ENCODE measurements around the gene SYNPR.
"Not testable (repeated sequence)": the region's sequence is repeated elsewhere in the genome, so short reads cannot be mapped to it uniquely, and the experiment has no call there.

The SYNPR gene

DNA sequence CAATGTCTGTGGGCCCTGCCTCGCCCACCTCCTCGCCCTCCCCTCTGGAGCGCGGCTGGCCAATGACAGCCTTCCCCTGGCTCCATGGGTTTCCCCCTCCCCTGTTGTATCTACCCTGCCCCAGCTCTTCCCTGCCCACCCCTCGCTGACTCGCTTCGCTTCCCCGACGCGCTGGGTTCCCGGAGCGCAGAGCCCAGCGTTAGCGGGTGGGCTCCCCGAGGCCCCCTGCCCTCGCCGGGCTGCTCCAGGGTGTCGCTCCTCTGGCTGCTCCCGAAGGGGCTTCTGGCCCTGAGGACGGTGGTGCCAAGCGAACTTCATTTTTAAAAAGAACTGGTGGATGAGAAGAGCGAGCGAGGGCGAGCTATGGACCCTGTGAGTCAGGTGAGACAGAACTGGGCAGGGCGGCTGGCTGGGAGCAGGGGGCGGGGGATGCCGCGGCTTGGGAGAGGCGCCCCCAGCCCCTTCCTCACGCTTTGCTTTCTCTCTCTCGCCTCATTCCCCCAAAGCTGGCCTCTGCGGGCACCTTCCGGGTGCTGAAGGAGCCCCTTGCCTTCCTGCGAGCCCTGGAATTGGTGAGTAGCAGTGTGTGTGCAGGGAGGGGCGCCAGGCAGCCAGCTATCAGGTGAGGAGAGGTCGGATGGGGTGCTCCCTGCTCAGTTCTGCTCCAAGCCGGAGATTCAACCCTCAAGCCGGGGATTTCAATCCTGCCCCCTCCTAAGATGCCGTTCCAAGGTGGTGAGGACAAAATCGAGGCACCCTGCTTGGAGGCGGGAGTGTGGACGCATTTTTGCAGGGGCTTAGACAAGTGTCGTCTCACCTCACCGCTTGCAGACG is at the start of gene SYNPR:
Gene SYNPR (plus strand): TSS at position 138 of the 834 bp plus-strand sequence.
- no peak for FAIRE-seq

DNA sequence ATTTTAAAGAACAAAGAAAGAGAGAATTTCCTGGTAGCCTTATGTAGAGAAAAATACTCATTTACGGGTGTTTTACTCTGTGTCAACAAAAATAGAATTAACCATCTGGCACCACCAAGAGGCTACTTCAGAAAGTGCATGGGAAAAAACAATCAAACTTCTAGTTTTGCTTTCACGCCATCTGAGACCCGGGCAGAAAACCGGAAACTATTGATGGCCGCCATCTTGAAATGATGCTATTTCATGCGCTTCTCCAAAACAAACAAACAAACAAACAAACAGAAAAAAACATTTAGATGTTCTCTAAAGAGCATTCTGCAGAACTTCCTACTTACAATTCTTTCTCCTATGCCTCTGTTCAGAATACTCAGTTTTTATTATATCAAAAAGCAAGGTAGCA is 49.4 kb upstream of the SYNPR start:
- peak; percentile 93 for FAIRE-seq

DNA sequence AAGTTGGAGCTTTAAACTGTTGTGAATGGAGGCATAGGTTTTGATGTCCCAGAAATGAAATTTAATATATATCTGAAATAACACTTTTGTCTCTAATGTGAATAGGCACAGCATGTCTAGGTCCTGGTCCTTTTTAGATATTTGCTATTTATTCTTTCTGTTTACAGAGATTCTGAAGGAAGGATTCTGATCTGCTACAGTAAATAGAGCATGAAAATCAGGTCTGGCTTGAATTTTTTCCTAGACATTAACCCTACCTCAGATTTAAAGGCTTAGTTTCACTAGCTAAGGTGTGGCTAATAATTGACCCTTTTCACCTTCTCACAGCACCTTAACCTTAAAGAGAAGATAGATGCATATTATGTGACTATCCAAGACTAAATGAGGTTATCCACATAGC is 48.0 kb upstream of the SYNPR start:
- FAIRE-seq = no peak

DNA sequence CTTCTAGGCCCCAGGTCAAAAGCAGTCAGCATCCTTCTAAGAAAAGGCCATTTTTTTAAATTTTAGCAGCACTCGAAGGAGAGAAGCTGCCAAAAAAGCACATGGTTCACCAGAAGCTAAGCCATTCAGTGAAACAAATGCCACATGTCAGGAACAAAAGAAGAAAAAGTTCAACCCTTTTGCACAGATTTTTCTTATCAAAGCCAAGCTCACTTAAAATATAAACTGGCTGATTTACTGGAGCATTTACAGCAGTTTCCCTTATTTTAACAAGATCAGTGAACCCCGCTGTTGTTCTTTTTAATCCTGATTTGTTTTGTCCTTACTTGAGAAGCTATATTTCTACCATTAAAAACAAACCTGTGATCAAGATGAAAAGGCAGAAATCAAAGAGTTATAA is 46.5 kb upstream of the SYNPR start:
- FAIRE-seq = no peak

DNA sequence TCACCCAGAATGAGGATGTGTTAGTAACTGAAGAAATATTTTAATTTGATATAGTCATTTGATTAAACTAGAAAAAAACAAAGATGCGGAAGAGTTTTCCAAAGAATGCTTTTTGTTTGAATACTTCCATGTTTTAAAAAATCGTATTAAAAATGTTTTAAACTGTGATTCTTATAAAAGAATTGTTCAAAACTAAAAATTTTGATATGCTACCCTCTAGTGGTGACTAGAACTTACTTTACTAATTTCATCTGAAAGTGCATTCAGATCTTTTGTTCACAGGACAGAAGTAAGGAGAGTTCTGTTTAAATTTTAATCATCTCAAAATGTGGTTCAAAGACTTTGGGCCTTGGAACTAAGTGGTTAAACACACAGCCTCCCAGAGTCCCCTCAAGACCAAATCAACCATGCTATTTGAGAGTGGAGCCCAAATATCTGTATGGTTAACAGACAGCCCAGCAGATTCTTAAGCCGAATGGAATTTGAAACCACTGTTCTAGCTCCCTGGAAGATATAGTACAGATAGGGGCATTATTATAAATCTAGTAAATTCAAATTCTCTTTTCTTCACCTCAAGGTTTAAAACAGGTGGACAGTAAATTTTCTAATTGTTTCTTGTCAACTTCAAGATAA is 45.2 kb upstream of the SYNPR start:
- FAIRE-seq = peak; percentile 92

DNA sequence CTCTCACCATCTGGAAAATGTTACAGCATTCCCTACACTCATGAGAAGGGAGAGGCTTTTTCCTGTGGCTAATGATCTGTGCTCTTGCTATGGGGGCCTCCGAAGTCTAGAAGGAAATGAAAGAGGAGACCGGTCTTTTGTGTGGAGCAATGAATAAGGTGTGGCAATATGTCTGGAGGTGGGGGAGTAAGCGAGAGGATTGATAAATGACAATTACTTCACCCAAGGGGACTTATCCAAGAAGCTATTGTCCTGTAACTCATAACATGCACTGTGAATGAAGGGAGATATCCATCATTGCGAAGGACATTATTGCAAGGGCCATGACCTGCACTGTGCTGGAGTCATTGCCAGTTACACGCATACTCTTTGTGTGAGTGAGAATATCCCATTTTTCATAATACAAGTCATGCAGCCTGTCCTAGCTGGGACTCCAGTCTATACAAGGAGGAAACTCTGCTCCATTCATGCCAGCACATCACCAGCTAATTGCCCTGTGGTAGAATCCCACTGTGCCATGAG is 37.7 kb upstream of the SYNPR start:
- FAIRE-seq = no peak

DNA sequence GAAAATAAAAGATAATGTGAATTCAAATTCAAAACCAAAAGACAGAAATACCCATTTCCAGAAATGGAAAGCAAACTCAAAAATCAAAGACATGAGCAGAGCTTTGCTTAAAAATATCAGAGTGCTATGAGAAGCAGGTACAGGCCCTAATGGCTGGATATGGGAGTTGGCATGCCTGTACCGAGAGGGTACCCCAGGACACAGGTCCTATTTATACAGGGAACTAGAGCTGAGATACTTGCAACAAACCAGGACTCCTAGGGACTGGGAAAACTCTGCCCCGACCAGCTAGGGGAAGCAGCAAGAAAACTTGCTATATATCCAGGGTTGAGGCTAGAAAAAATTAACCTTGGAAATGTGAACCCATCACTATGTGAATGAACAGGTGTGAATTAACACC is 36.0 kb upstream of the SYNPR start:
- no peak for FAIRE-seq

DNA sequence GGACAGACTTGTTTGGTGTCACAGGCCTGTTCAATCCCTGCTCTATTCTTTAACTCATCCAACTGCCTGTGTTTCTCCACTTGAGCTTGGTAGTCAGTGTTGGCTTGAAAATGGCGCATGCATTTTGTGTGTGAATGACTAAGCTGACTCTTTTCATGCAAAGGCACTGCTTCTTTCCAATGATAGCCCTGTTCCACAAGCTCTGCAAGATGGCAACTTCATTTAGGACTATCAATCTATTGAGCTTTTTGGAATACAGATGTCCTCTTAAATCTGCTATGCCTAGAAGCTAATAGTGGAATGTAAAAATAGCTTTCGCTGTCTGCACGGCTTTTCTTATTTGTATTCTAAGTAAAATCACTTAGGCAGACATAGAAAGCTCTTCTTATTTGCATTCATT is 33.6 kb upstream of the SYNPR start:
- no peak for FAIRE-seq

DNA sequence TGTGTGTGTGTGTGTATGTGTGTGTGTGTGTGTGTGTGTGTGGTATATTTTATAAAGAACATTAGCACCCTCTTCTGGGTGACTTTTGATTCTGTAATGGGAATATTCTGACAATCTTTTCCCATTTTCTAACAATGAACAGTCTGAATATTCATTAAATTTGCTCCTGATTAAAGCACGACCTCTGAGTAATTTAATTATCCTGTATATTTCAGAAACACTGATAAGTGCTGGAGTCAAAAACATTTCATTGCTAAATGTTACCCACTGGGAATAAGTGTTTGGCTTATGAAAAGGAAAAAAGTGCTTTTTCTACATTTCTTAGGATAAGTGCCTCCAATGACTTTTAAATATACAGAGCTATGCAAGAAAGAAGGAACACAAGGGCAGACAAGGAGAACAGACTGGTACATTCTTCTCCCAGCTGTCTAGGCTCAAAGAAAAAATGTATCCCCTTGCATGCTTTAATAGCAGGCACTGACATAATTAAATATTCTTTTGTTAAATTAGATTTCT is 32.3 kb upstream of the SYNPR start:
- no peak for FAIRE-seq

DNA sequence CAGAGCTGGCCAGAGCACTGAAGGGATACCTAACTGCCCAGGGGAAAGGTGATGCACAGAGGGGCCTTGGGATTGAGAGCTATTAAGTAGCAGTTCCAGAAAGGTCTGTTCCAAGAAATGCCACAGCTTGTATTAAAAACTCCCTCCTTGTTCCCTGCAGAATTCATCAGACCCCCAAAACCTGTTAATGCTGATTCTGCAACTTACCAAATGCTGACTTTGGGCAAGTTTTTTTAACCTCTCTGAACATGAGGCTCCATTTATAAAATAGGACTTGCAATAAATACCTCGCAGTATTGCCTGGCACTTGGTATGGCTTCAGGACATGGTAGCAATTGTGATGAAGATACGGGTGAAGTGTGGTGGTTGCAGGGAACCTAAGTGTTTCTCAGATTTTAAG is 30.1 kb upstream of the SYNPR start:
- FAIRE-seq = no peak

DNA sequence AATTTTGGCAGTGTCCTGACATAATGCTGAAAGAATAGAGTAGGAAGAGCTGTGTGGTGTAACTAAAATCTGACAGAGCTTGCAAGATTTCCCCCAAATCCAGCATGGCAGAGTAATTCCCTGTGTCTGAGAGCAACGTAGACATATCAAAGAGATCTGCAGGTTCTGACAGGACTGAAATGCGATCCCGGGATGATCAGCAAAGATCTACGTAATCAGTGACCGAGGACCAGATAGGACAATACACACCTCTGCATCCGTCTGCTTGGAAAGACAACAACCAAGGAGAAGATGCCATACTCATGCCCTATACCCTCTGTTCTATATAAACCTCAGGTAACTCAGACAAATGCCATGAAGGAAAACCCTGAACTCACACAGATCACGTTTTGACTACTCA is 26.6 kb upstream of the SYNPR start:
- FAIRE-seq = no peak

DNA sequence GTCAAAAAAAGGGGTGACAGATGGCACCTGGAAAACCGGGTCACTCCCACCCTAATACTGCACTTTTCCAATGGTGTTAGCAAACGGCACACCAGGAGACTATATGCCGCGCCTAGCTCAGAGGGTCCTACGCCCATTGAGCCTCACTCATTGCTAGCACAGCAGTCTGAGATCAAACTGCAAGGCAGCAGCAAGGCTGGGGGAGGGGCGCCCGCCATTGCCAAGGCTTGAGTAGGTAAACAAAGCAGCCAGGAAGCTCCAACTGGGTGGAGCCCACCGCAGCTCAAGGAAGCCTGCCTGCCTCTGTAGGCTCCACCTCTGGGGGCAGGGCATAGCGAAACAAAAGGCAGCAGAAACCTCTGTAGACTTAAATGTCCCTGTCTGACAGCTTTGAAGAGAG is 22.3 kb upstream of the SYNPR start:
- not testable (repeated sequence) for FAIRE-seq

DNA sequence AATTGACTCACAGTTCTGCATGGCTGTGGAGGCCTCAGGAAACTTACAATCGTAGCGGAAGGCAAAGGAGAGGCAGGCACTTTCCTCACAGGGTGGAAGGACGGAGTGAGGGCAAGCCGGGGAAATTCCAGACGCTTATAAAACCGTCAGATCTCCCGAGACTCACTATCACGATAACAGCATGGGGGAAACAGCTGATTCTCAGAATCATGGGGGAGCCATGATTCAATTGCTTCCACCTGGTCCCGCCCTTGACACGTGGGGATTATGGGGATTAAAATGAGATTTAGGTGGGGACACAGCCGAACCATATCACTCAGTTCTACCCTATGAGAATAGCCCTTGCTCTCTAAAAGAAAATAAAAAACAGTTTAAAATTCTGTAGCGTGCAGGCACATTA is 13.4 kb upstream of the SYNPR start:
- FAIRE-seq = no peak

DNA sequence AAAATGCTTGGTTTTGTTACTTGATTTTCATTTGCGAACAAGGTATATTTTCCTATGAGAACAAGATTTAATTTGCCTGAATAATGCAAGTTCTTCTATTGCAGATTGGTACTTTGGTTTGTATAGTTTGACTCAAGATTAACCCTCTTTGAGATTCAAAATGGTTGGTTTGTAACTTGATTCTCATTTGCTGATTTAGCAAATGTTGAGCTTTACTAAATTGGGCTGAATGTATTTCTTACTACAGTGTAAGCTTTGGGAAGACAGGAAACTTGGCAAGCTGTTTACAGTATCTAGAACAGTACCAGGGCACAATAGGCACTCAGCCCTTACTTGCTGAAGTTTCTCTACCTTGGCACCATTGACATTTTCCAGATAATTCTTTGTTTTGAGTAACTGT is 3.7 kb upstream of the SYNPR start:
- FAIRE-seq = no peak

DNA sequence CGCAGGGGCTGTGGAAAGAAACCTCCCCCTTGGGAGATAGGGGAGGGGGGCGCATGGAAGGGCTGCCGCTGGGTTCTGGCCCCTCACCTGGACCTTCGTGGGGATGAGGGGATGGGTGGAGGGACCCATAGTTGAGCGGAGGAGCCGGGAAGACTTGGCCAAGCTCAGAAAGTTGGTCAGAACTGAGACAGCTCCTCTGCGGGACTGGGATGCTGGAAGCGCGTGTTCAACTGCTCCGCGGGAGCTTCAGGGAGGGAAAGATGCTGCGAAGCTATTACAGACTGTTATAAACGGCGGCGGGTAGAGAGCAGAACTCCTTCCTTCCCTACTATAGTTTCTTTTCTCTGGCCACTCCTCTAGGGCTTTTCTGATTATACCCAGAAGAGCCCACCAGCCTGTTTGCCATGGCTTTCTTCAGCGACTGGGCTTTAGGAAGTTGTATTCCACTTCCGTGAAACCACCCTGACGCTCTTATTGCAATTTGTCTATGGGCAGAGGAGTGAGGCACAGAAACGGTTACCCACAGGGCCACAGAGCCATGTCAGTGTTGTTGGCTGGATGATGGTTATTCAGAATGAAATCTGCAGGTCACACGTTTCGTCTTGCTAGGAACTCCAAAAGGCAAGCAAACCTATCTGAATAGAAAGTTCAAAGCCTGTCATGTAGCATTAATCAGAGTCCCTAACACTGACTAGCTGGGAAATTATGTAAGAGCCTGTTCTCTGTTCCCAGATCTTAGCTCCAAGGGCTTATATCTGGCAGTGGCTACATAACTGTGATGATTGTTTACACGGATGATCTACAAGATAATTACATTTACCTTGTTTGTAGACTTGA is 1.1 kb downstream of the SYNPR start:
- FAIRE-seq = no peak

DNA sequence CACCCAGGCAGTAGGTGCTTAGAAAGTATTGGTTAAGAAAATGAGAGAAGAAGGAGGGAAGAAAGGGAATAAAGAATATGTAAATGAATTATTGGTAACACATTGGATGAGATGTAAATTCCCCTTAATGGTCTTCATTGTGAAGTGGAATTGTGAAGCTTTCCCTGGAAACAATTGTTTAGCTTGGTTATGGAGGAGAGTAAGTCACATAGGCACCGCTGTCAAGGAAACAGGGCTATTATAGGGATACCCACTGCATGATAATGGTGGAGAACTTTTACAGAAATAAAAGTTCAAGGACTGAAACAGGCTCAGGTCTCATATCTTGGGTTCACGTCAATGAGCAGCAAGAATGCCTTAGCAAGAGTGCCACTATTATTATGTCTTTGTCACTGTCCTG is 9.5 kb downstream of the SYNPR start:
- no peak for FAIRE-seq

DNA sequence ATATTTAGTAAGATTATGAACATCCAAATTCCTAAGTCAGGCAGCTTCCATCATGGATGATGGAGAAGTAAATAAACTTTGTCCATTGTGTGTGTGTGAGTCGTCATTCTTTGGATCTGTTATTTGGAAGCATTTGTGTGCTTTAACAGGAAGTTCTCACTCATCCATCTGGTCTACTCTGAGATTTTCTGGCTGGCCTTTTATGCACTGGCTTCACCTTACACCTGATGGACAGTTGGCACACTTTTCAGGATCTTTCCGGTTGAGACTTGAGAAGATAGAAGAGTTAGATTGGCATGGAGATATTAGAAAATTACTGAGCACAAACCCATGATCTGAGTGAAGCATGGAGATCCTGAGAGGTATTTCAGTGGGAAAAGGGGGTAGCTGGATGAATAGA is 12.6 kb downstream of the SYNPR start:
- no peak for FAIRE-seq

DNA sequence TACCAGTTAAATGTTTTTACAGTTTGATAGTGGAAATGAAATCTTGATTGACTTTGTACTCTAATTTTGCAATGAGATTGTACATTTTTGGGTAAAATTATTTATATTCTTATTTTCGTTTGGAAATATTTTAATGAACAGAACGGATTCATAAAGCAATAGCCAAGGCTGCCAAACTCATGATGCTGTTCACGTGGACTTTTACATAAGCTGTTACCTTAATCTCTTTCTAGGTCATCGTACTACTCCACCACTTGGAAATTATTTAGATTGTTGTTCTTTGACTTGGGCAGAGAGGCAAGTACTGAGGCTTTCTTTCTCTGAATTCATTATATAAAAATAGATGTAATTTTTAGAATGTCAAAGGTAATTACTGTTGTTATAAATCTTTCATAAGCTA is 16.2 kb downstream of the SYNPR start:
- no peak for FAIRE-seq

DNA sequence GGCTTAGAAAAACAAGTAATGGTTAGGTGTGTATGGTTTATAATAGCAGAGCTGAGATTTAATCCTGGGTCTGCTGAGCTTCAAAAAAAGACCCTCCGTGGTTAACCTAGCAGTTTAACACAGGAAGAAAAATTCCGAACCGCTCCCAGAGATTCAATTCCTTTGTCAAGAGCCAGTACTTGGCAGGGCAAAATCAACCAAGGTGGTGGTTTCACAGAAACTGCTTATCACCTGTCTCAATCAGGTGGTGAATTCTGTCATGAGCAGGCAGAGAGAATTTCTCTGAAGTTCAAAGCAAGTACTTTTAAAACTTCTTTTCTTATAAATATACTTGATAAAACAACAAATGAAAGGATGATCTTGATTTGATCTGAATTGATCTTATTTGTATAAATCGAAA is 17.2 kb downstream of the SYNPR start:
- FAIRE-seq = no peak

DNA sequence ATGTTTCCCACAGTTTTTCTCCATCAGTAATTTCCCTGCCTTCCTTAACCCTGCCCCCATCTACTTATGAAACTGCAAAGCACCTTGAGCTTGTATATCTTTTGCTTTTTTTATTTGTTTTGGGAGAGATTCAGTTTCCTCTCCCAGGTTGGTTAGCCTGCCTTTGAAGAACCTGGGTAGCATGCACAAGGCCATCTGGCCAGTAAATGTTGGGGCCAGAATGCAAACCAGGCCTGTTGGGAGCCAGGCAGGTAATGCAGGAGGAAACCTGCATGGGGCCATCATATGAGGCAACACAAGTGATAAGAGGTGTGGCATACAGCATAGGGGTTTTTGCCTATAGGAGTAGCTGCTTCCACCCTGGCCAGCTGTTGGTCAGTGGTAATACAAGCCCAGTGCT is 17.7 kb downstream of the SYNPR start:
- no peak for FAIRE-seq

DNA sequence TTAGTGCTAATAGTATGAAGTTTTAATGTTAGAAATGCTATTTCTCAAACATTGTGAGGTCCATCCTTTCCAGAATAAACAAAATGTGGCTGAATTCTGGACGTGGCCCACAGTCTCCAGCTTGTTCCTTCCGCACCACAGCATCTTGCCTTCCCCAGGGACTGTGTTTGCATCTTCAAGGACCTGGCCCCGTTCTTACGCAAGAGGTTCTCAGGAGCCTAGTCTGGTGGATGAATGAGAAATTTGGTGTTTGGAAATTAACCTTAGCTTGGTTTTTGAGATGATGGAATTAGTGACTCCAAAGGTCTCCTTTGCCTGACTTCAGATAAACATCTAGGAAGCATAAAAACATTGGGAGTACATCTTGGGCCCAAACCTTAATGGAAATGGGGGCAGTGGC is 18.1 kb downstream of the SYNPR start:
- no peak for FAIRE-seq

DNA sequence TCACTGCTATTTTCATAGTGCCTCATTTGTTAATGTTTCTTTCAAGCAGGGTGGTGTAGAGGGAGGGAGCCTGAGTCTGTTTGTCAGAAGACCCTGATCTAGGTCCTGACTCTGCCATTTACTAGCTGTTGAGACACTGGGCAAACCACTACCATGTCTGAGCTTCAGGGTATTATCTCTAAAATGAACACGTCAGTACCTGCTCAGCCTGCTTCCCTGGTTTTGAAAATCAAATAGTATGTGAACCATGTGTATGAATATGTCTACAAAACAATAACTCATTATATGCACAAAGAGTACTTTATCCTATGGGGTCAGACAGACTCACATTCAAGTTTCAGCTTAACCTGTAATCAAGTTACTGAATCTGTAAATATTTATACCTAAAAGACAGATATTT is 25.1 kb downstream of the SYNPR start:
- FAIRE-seq = no peak

DNA sequence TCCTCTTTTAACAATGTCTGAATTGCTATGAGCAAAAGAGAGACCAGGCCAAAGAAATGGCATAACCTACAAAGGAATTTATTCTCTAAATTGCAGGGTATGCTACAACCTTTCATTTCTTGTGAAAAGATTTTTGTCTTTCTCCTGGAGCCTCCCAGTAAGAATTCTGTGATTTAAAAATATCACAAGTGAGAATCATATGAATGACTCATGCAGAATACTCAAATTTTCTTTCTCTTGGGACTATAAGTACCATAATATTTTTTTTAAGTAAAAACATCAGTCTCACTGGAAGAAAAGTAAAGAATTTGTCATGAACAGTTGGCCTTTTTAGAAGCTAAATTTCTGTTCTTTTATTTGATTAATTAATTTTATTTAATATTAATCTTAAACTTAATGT is 26.3 kb downstream of the SYNPR start:
- FAIRE-seq = no peak

All from G401.6 (cell line).